SJCRH30 (cell line): ENCODE data around the gene ECHDC1. TPM values are rescaled to one million over a fixed set of nuclear protein-coding genes. Genes with fewer than 3 reads are reported as not detected.
A peak's percentile ranks its signal among the peaks of the same experiment; 100 is the strongest.

Experiments
- DNase-seq, 2 experiments: peaks; one replicate each; pipeline ENCODE4 v3.0.0-alpha.2; 2015 to 2020
- H3K27ac ChIP-seq: fragments of 250-450 bp; sonication (Bioruptor Pico); 2 replicates; pipeline ENCODE4 v1.5.1; 2020; ENCODE audit warnings: mild to moderate bottlenecking, moderate library complexity
- H3K27me3 ChIP-seq: fragments of 250-450 bp; sonication (Bioruptor Pico); 2 replicates; pipeline ENCODE4 v1.5.1; 2020; ENCODE audit warnings: mild to moderate bottlenecking, moderate library complexity
- H3K36me3 ChIP-seq: fragments of 250-450 bp; sonication (Bioruptor Pico); 2 replicates; pipeline ENCODE4 v1.5.1; 2020; ENCODE audit warnings: mild to moderate bottlenecking, moderate library complexity
- H3K4me1 ChIP-seq: fragments of 250-450 bp; sonication (Bioruptor Pico); 2 replicates; pipeline ENCODE4 v1.5.1; 2020; ENCODE audit warnings: mild to moderate bottlenecking, moderate library complexity
- H3K4me3 ChIP-seq: fragments of 250-450 bp; sonication (Bioruptor Pico); 2 replicates; pipeline ENCODE4 v1.5.1; 2020; ENCODE audit warnings: mild to moderate bottlenecking, moderate library complexity
- H3K9me3 ChIP-seq: fragments of 250-450 bp; sonication (Bioruptor Pico); replicated peaks from 2 replicates; pipeline ENCODE4 v1.5.1; 2020; ENCODE audit warnings: mild to moderate bottlenecking, moderate library complexity
- total RNA-seq: library from RNA; depleted of rRNA; stranded (reverse); fragments of >200 nt; shearing (Covaris generic); gene quantifications from 2 replicates; pipeline ENCODE4 v1.2.3, GENCODE V29; 2014

ECHDC1 gene
- total RNA-seq, 1 experiment from 2014 or later: 77.2 TPM

- Histone ChIP-seq H3K4me1 (no peaks in the 10 kb centered on the region), H3K4me3 (no peak overlapping the region), H3K9me3 (no peaks in the 10 kb centered on the region), H3K27me3 (no peaks in the 10 kb centered on the region), H3K27ac (no peak overlapping the region), H3K36me3 (peaks cover 58% of the 10 kb centered on the region)
- no peak for DNase-seq
Measured at GRCh38 chr6:127317388-127318128, 25.9 kb downstream of the ECHDC1 start.

- Histone ChIP-seq H3K4me1 (peaks cover 2% of the 10 kb centered on the region; the same call in 1 of the 2 replicates), H3K27ac (no peak overlapping the region), H3K4me3 (no peak overlapping the region), H3K9me3 (peaks cover 6% of the 10 kb centered on the region), H3K36me3 (peaks cover 38% of the 10 kb centered on the region), H3K27me3 (no peaks in the 10 kb centered on the region)
- DNase-seq: no peak
Measured at GRCh38 chr6:127305741-127306140, 37.7 kb downstream of the ECHDC1 start.

- peaks cover 2% of the 10 kb centered on the region; the same call in 1 of the 2 replicates for H3K4me1 ChIP-seq
- H3K27me3 ChIP-seq: no peaks in the 10 kb centered on the region
- H3K9me3 ChIP-seq: peaks cover 6% of the 10 kb centered on the region
- H3K27ac ChIP-seq: no peak overlapping the region
- no peak for DNase-seq
- peaks cover 38% of the 10 kb centered on the region for H3K36me3 ChIP-seq
- no peak overlapping the region for H3K4me3 ChIP-seq
Measured at GRCh38 chr6:127303917-127304316, 39.5 kb downstream of the ECHDC1 start.

DNA sequence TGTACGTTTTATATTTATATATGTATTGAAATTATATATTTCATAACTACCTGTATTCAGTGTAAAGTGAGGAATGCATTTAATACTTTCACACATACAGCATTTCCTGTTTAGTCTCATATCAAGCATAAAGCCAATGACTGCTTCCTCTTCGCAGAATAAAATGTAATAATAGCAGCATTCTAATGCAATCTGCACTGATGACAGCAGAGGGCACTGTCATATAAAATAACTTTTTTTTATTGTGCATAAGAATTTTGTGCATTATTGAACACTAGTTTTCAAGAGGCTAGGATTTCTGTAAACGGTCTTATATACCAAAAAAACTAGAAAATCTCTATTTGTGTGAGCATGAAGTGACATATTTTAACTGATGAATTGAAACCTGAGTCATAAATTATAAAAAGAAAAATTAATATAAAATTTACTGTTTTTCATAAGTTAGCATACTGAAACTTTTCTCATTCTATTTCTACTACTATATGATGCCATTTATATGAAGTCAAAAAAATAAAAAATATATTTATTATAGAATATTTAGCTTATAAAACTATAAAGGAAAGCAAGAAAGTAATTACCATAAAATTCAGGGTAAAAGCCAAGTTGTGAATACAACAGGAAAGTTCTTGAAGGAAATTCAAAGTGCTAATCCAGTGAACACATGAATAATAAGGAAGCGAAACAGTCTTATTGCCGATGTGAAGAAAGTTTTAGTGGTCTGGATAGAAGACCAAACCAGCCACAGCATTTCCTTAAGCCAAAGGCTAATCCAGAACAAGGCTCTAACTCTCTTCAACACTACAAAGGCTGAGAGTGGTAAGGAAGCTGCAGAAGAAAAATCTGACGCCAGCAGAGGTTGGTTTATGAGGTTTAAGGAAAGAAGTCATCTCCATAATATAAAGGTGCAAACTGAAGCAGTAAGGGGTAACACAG is 40.4 kb downstream of the ECHDC1 start:
- peak; percentile 7 to 52 for DNase-seq
- Histone ChIP-seq H3K9me3 (peaks cover under 1% of the 10 kb centered on the region), H3K4me3 (no peak overlapping the region), H3K36me3 (peaks cover 38% of the 10 kb centered on the region), H3K27ac (no peak overlapping the region), H3K27me3 (no peaks in the 10 kb centered on the region), H3K4me1 (peaks cover 2% of the 10 kb centered on the region; the same call in 1 of the 2 replicates)

GRCh38 chr6:127301199-127301700 is 42.2 kb downstream of the ECHDC1 start:
- Histone ChIP-seq H3K36me3 (peaks cover 29% of the 10 kb centered on the region), H3K27ac (no peak overlapping the region), H3K4me3 (no peak overlapping the region), H3K4me1 (peaks cover 2% of the 10 kb centered on the region; the same call in 1 of the 2 replicates), H3K9me3 (no peaks in the 10 kb centered on the region), H3K27me3 (no peaks in the 10 kb centered on the region)
- no peak for DNase-seq

- no peak overlapping the region for H3K27ac ChIP-seq
Measured at GRCh38 chr6:127300411-127300810, 43.0 kb downstream of the ECHDC1 start.

GRCh38 chr6:127299522-127300240 is 43.7 kb downstream of the ECHDC1 start:
- H3K9me3 ChIP-seq: no peaks in the 10 kb centered on the region
- peaks cover 28% of the 10 kb centered on the region for H3K36me3 ChIP-seq
- H3K27ac ChIP-seq: no peak overlapping the region
- peaks cover 2% of the 10 kb centered on the region; the same call in 1 of the 2 replicates for H3K4me1 ChIP-seq
- no peak overlapping the region for H3K4me3 ChIP-seq
- DNase-seq: no peak
- H3K27me3 ChIP-seq: no peaks in the 10 kb centered on the region

More at GRCh38 chr6:127300411-127300810, 43.0 kb downstream of the ECHDC1 start:
- Histone ChIP-seq H3K4me1 (peaks cover 2% of the 10 kb centered on the region; the same call in 1 of the 2 replicates), H3K27me3 (no peaks in the 10 kb centered on the region), H3K4me3 (no peak overlapping the region), H3K36me3 (peaks cover 28% of the 10 kb centered on the region), H3K9me3 (no peaks in the 10 kb centered on the region)
- DNase-seq: no peak

DNA sequence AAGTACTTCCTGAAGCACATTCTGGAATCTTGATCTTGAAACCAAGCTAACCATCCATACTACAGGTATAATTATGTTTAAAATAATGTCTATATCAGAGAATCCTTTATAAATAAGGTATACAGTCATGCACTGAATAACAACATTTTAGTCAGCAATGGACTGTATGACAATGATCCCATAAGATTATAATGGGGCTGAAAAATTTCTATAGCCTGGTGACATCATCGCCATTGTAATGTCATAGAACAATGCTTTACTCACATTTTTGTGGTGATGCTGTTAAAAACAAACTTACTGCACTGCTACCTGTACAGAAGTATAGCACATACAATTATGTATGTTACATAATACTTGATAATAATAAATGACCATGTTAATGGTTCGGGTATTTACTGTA is 44.9 kb downstream of the ECHDC1 start:
- no peak for DNase-seq
- no peak overlapping the region for H3K4me3 ChIP-seq
- no peaks in the 10 kb centered on the region for H3K9me3 ChIP-seq
- H3K36me3 ChIP-seq: peaks cover 26% of the 10 kb centered on the region; the same call in 1 of the 2 replicates
- no peak overlapping the region for H3K27ac ChIP-seq
- H3K4me1 ChIP-seq: peaks cover 2% of the 10 kb centered on the region; the same call in 1 of the 2 replicates
- no peaks in the 10 kb centered on the region for H3K27me3 ChIP-seq

GRCh38 chr6:127297502-127298070 is 45.8 kb downstream of the ECHDC1 start:
- DNase-seq: no peak
- H3K4me1 ChIP-seq: no peaks in the 10 kb centered on the region; the same call in 1 of the 2 replicates
- no peaks in the 10 kb centered on the region for H3K27me3 ChIP-seq
- H3K9me3 ChIP-seq: no peaks in the 10 kb centered on the region
- H3K36me3 ChIP-seq: peaks cover 26% of the 10 kb centered on the region; the same call in 1 of the 2 replicates
- H3K4me3 ChIP-seq: no peak overlapping the region
- no peak overlapping the region for H3K27ac ChIP-seq

GRCh38 chr6:127291495-127291894 is 51.9 kb downstream of the ECHDC1 start:
- Histone ChIP-seq H3K4me1 (no peaks in the 10 kb centered on the region), H3K36me3 (peaks cover 48% of the 10 kb centered on the region), H3K27ac (no peak overlapping the region), H3K9me3 (no peaks in the 10 kb centered on the region), H3K27me3 (no peaks in the 10 kb centered on the region), H3K4me3 (no peak overlapping the region)
- no peak for DNase-seq

- Histone ChIP-seq H3K36me3 (peaks cover 50% of the 10 kb centered on the region), H3K9me3 (no peaks in the 10 kb centered on the region), H3K27me3 (no peaks in the 10 kb centered on the region), H3K4me1 (no peaks in the 10 kb centered on the region), H3K4me3 (no peak overlapping the region), H3K27ac (no peak overlapping the region)
- no peak for DNase-seq
Measured at GRCh38 chr6:127290391-127291265, 52.8 kb downstream of the ECHDC1 start.

DNA sequence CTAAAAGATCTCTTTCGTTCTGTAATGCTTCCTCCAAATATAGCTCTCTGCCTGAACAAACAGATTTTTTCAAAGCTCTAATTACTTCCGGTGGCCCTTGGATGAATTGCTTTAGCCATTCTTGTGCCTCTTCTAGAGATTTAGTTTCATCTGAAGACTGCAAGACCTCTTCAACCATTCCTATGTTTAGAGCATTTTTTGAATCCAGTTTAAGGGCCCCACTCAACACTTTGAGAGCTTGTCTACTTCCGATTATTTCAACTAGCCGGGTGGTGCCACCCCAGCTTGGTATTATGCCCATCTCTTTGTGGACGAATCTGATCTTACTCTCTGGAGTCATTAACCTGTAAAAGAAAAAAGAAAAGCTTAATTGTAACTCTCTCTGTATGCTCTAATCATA is 53.5 kb downstream of the ECHDC1 start:
- Histone ChIP-seq H3K27ac (no peak overlapping the region), H3K36me3 (peaks cover 44% of the 10 kb centered on the region), H3K4me3 (no peak overlapping the region), H3K4me1 (no peaks in the 10 kb centered on the region), H3K9me3 (no peaks in the 10 kb centered on the region), H3K27me3 (no peaks in the 10 kb centered on the region)
- DNase-seq: no peak

DNA sequence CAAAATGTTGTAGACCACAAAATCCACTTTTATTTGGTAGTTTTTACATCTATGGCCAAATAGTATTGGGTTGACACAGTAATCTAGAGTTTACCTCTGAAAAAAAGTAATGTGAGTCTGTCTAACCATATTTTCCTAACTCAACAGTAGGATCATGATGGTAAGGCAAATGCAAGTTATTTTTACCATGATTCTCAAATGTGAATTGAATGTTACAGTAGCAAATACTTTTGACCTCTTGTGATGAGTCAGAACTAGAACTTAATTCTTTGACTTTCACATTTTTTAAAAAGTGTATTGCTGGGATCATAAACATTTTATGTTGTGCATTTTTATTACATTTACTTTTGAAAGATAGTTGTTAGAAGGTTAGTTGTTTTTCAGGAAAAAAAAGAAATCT is 54.7 kb downstream of the ECHDC1 start:
- Histone ChIP-seq H3K27me3 (no peaks in the 10 kb centered on the region), H3K27ac (no peak overlapping the region), H3K9me3 (no peaks in the 10 kb centered on the region), H3K4me1 (no peaks in the 10 kb centered on the region), H3K36me3 (peaks cover 47% of the 10 kb centered on the region), H3K4me3 (no peak overlapping the region)
- DNase-seq: no peak
